ENCODE measurements around the gene ARHGAP10.

ARHGAP10 gene

GRCh38 chr4:147769386-147769785 is 37.5 kb downstream of the ARHGAP10 start:
- DNase-seq: no peak

GRCh38 chr4:147770831-147771230 is 38.9 kb downstream of the ARHGAP10 start:
- no peak for DNase-seq

- DNase-seq: no peak
These were observed 40.2 kb downstream of the ARHGAP10 start for GRCh38 chr4:147772056-147772455.

- no peak for DNase-seq
These were observed 40.6 kb downstream of the ARHGAP10 start for GRCh38 chr4:147772459-147772969.

GRCh38 chr4:147773261-147774184 is 41.6 kb downstream of the ARHGAP10 start:
- no peak for DNase-seq

- DNase-seq: no peak
These were observed 44.8 kb downstream of the ARHGAP10 start for GRCh38 chr4:147776716-147777115.

- DNase-seq: no peak
These were observed 45.7 kb downstream of the ARHGAP10 start for GRCh38 chr4:147777456-147778091.

- no peak for DNase-seq
These were observed 47.1 kb downstream of the ARHGAP10 start for GRCh38 chr4:147778942-147779341.

GRCh38 chr4:147779451-147779850 is 47.6 kb downstream of the ARHGAP10 start:
- no peak for DNase-seq

- no peak for DNase-seq
These were observed 48.4 kb downstream of the ARHGAP10 start for GRCh38 chr4:147780137-147780777.

GRCh38 chr4:147782087-147782781 is 50.3 kb downstream of the ARHGAP10 start:
- DNase-seq: no peak

- DNase-seq: no peak
These were observed 53.2 kb downstream of the ARHGAP10 start for GRCh38 chr4:147785129-147785528.

- no peak for DNase-seq
These were observed 54.1 kb downstream of the ARHGAP10 start for GRCh38 chr4:147786031-147786430.

GRCh38 chr4:147786531-147786930 is 54.6 kb downstream of the ARHGAP10 start:
- DNase-seq: no peak

- DNase-seq: no peak
These were observed 55.3 kb downstream of the ARHGAP10 start for GRCh38 chr4:147787204-147787603.

GRCh38 chr4:147788791-147789190 is 56.9 kb downstream of the ARHGAP10 start:
- DNase-seq: no peak

- DNase-seq: no peak
These were observed 57.7 kb downstream of the ARHGAP10 start for GRCh38 chr4:147789596-147789995.

GRCh38 chr4:147790412-147790811 is 58.5 kb downstream of the ARHGAP10 start:
- no peak for DNase-seq

GRCh38 chr4:147791341-147791740 is 59.5 kb downstream of the ARHGAP10 start:
- DNase-seq: no peak

GRCh38 chr4:147791865-147792264 is 60.0 kb downstream of the ARHGAP10 start:
- DNase-seq: no peak

- DNase-seq: no peak
These were observed 61.9 kb downstream of the ARHGAP10 start for GRCh38 chr4:147793569-147794313.

- DNase-seq: no peak
These were observed 62.4 kb downstream of the ARHGAP10 start for GRCh38 chr4:147794314-147794680.

Measured in NCI-H1048 (cell line).